ENCODE data around the gene NR3C2. TPM values are rescaled to one million over a fixed set of nuclear protein-coding genes. Genes with fewer than 3 reads are reported as not detected.

The NR3C2 gene
- total RNA-seq, 1 experiment from 2014 or later, result 1.6 TPM

DNA sequence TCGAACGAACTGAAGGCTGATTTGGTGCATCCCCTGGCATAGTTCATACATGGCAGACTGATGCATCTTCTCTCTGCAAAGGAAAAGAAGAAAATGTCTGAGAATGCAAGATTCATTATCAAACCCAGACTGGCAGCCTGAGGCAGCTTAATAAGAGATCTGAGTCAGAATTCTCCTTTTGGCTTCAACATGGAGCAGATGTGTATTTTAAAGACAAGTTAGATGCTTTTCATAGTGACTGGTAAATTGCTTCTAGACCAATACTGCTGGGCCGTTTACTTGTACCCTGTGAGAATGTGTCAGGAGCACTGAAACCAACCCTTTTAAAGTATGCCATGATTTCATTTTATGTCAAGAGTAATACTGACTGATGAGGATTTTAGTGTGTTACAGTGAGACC lies 322.0 kb downstream of the NR3C2 start:
- Histone ChIP-seq H3K27me3 (ENCODE audit: low read length) (no peaks in the 10 kb centered on the region; the same call in none of the 2 replicates), H3K27ac (ENCODE audit: low read length) (no peak overlapping the region), H4K20me1 (ENCODE audit: insufficient read depth, low read depth, low read length) (no peaks in the 10 kb centered on the region), H3K36me3 (ENCODE audit: insufficient read depth, low read length) (no peaks in the 10 kb centered on the region), H2AFZ (ENCODE audit: low read length) (no peak overlapping the region), H3K4me1 (ENCODE audit: low read length) (peaks cover 10% of the 10 kb centered on the region), H3K9me3 (ENCODE audit: low read length) (no peaks in the 10 kb centered on the region), H3K79me2 (ENCODE audit: low read length) (no peaks in the 10 kb centered on the region), H3K9me2 (replicated peaks; ENCODE audit: insufficient read depth, low read length) (no peaks in the 10 kb centered on the region), H3K4me2 (ENCODE audit: low read depth, low read length, poor library complexity, severe bottlenecking) (no peak overlapping the region), H3K4me3 (ENCODE audit: low read length) (no peak overlapping the region), H3K9ac (ENCODE audit: low read length) (no peak overlapping the region)
- no peak for DNase-seq

DNA sequence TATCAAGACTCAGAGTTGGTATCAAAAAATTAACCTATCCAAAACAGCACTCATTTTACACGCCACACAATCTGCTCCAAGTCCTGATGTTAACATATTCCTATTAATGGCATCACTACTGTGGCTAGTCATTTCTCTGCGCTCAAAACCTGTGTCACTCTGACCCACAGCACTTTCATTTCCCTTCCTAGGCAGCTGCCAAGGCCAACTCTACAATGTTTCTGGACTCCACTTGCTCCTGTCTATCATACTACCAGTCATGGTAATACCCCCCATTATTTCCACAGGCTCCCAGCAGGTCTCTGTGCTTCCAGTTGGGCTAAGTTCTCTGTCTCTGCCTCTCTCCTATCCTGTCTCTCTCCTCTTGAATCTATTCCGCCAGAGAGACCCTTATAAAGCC lies 323.6 kb downstream of the NR3C2 start:
- H3K27ac ChIP-seq (ENCODE audit: low read length), result no peak overlapping the region
- H3K27me3 ChIP-seq (ENCODE audit: low read length), result no peaks in the 10 kb centered on the region; the same call in 1 of the 2 replicates

DNA sequence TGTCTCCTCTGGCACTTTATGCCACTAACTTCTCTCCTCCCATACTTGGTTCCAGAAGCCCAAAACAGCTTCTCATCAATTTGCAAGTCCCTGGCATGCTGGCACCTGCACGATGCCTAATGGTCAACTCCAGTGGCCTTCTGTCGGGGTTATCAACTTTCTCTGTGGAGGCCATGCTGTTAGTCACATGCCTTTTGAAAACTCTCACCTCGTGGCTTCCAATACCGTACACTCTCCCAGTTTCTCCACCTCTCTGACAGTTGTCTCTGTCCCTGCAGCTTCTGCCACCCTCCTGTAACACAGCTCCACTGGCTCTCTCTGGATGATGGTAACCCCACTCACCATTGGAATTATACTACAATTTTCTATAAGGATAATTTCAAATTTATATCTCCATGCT lies 324.0 kb downstream of the NR3C2 start:
- no peaks in the 10 kb centered on the region for H3K36me3 ChIP-seq (ENCODE audit: insufficient read depth, low read length)
- H3K9ac ChIP-seq (ENCODE audit: low read length), result no peak overlapping the region
- H3K27ac ChIP-seq (ENCODE audit: low read length), result no peak overlapping the region
- H3K4me2 ChIP-seq (ENCODE audit: low read depth, low read length, poor library complexity, severe bottlenecking), result no peak overlapping the region
- H4K20me1 ChIP-seq (ENCODE audit: insufficient read depth, low read depth, low read length), result no peaks in the 10 kb centered on the region
- peaks cover 10% of the 10 kb centered on the region for H3K4me1 ChIP-seq (ENCODE audit: low read length)
- H3K27me3 ChIP-seq (ENCODE audit: low read length), result no peaks in the 10 kb centered on the region; the same call in 1 of the 2 replicates
- H3K79me2 ChIP-seq (ENCODE audit: low read length), result no peaks in the 10 kb centered on the region
- H2AFZ ChIP-seq (ENCODE audit: low read length), result no peak overlapping the region
- no peak overlapping the region for H3K4me3 ChIP-seq (ENCODE audit: low read length)
- H3K9me2 ChIP-seq (replicated peaks; ENCODE audit: insufficient read depth, low read length), result no peaks in the 10 kb centered on the region
- no peaks in the 10 kb centered on the region for H3K9me3 ChIP-seq (ENCODE audit: low read length)
- no peak for DNase-seq

More for the DNA sequence above, 323.6 kb downstream of the NR3C2 start:
- Histone ChIP-seq H3K9me2 (replicated peaks; ENCODE audit: insufficient read depth, low read length) (no peaks in the 10 kb centered on the region), H3K4me1 (ENCODE audit: low read length) (peaks cover 10% of the 10 kb centered on the region), H2AFZ (ENCODE audit: low read length) (no peak overlapping the region), H3K9ac (ENCODE audit: low read length) (no peak overlapping the region), H3K4me2 (ENCODE audit: low read depth, low read length, poor library complexity, severe bottlenecking) (no peak overlapping the region), H3K4me3 (ENCODE audit: low read length) (no peak overlapping the region), H3K9me3 (ENCODE audit: low read length) (no peaks in the 10 kb centered on the region), H4K20me1 (ENCODE audit: insufficient read depth, low read depth, low read length) (no peaks in the 10 kb centered on the region), H3K79me2 (ENCODE audit: low read length) (no peaks in the 10 kb centered on the region), H3K36me3 (ENCODE audit: insufficient read depth, low read length) (no peaks in the 10 kb centered on the region)
- DNase-seq, result peak; percentile 48

DNA sequence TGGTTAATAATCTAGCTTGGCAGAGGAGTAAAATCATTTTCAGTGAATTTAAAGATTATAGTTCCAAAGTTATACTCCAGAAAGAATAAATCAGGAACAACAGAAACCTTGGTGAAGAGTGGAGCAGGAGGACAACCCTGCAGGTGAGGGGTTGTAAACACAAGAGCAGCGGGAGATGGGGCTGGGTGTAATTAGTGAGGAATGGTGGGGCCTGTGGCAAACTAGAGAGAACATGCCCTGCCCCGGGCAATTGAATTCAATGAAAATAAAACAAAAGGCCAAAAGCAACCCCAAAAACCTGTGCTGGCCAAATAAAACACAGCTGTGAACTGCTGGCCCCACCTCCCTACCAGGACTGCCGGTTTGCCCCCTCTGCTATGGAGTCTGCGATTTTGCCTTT lies 325.2 kb downstream of the NR3C2 start:
- Histone ChIP-seq H4K20me1 (ENCODE audit: insufficient read depth, low read depth, low read length) (no peaks in the 10 kb centered on the region), H3K27ac (ENCODE audit: low read length) (no peak overlapping the region), H3K9me3 (ENCODE audit: low read length) (no peaks in the 10 kb centered on the region), H3K79me2 (ENCODE audit: low read length) (no peaks in the 10 kb centered on the region), H3K4me1 (ENCODE audit: low read length) (peaks cover 10% of the 10 kb centered on the region), H3K9me2 (replicated peaks; ENCODE audit: insufficient read depth, low read length) (no peaks in the 10 kb centered on the region), H3K36me3 (ENCODE audit: insufficient read depth, low read length) (no peaks in the 10 kb centered on the region), H2AFZ (ENCODE audit: low read length) (no peak overlapping the region), H3K27me3 (ENCODE audit: low read length) (no peaks in the 10 kb centered on the region; the same call in 1 of the 2 replicates), H3K4me2 (ENCODE audit: low read depth, low read length, poor library complexity, severe bottlenecking) (no peak overlapping the region), H3K9ac (ENCODE audit: low read length) (no peak overlapping the region), H3K4me3 (ENCODE audit: low read length) (no peak overlapping the region)
- no peak for DNase-seq

DNA sequence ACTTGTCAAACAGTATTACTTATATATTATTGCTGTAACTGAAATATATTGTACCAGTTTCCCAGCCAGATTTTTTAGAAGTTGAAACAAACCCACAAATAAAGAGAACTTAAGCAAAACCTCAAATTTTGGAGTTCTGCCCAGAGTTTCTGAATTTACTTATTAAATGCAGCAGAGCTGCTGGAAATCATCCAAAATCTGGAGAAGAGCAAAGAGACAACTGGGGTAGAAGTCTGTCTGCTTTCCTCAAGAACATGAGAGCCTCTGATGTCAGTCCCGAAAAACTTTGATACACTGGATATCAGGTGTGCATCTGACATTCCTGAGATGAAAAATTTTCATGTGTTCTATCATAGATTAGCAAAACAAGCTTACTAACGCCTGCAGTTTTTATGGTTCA lies 325.9 kb downstream of the NR3C2 start:
- Histone ChIP-seq H3K4me3 (ENCODE audit: low read length) (no peak overlapping the region), H3K27me3 (ENCODE audit: low read length) (no peaks in the 10 kb centered on the region; the same call in 1 of the 2 replicates), H3K27ac (ENCODE audit: low read length) (no peak overlapping the region), H3K9me2 (replicated peaks; ENCODE audit: insufficient read depth, low read length) (no peaks in the 10 kb centered on the region), H2AFZ (ENCODE audit: low read length) (no peak overlapping the region), H3K79me2 (ENCODE audit: low read length) (no peaks in the 10 kb centered on the region), H3K4me1 (ENCODE audit: low read length) (peaks cover 10% of the 10 kb centered on the region), H3K9me3 (ENCODE audit: low read length) (no peaks in the 10 kb centered on the region), H3K36me3 (ENCODE audit: insufficient read depth, low read length) (no peaks in the 10 kb centered on the region), H4K20me1 (ENCODE audit: insufficient read depth, low read depth, low read length) (no peaks in the 10 kb centered on the region), H3K4me2 (ENCODE audit: low read depth, low read length, poor library complexity, severe bottlenecking) (no peak overlapping the region), H3K9ac (ENCODE audit: low read length) (no peak overlapping the region)
- peak; percentile 53 for DNase-seq

DNA sequence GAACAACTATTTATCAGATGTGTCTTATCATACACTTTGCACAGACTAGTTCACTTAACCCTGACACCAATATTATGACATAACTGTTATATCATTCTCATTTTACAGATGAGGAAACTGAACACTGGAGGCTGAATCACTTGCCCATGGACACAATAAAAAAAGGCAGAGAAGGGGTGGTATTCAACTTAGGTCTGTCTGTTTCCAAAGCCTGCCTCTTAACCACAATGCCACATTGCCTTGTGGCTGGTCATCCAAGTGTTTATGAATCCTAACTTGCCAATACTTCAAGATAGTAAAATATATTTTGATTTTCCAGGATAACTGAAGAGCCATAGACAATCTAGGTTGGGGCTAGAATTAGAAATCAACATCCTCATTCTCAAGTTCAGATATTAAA lies 327.8 kb downstream of the NR3C2 start:
- no peak overlapping the region for H3K4me2 ChIP-seq (ENCODE audit: low read depth, low read length, poor library complexity, severe bottlenecking)
- H2AFZ ChIP-seq (ENCODE audit: low read length), result no peak overlapping the region
- H3K9me3 ChIP-seq (ENCODE audit: low read length), result no peaks in the 10 kb centered on the region
- DNase-seq, result no peak
- H3K36me3 ChIP-seq (ENCODE audit: insufficient read depth, low read length), result no peaks in the 10 kb centered on the region
- H4K20me1 ChIP-seq (ENCODE audit: insufficient read depth, low read depth, low read length), result no peaks in the 10 kb centered on the region
- peaks cover 10% of the 10 kb centered on the region for H3K4me1 ChIP-seq (ENCODE audit: low read length)
- no peak overlapping the region for H3K4me3 ChIP-seq (ENCODE audit: low read length)
- H3K9ac ChIP-seq (ENCODE audit: low read length), result no peak overlapping the region
- H3K27ac ChIP-seq (ENCODE audit: low read length), result no peak overlapping the region
- no peaks in the 10 kb centered on the region for H3K79me2 ChIP-seq (ENCODE audit: low read length)
- no peaks in the 10 kb centered on the region for H3K9me2 ChIP-seq (replicated peaks; ENCODE audit: insufficient read depth, low read length)
- H3K27me3 ChIP-seq (ENCODE audit: low read length), result no peaks in the 10 kb centered on the region; the same call in 1 of the 2 replicates

DNA sequence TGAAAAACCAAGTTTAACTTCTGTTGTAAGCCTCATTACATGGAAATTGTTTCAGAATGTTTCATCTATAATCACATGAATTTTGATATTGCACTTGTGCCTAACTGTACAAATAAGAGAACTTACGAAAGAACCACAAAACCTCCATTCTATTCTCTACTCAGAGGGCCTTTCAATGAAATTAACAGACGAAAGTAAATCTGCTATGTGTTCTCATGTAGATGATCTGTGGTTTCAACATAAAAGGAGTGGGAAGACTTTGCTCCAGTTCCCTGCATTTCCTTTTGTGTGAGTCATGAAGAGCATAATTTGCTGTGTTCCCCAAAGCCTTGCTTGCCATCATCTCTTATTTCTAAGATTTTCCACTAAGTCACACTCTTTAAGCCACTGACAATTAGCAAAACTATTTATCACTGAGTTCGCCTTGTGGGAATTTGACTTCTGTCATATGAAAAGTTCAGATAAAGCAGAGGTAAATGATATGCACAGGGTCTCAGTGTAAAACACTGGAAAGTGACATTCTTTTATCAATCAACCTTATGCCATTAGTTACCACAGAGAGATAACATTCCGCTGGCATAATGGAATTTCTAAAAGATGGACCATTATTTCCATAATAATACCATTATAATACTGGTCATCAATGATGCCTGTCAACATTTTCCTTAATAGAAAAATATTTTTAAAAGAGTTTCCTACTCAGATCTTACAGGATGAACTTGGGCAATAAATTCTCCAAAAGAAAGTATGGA lies 329.8 kb downstream of the NR3C2 start:
- Histone ChIP-seq H3K4me1 (ENCODE audit: low read length) (peaks cover 7% of the 10 kb centered on the region), H3K9ac (ENCODE audit: low read length) (no peak overlapping the region), H3K9me2 (replicated peaks; ENCODE audit: insufficient read depth, low read length) (no peaks in the 10 kb centered on the region), H3K4me3 (ENCODE audit: low read length) (no peak overlapping the region), H4K20me1 (ENCODE audit: insufficient read depth, low read depth, low read length) (no peaks in the 10 kb centered on the region), H3K79me2 (ENCODE audit: low read length) (no peaks in the 10 kb centered on the region), H2AFZ (ENCODE audit: low read length) (no peak overlapping the region), H3K36me3 (ENCODE audit: insufficient read depth, low read length) (no peaks in the 10 kb centered on the region), H3K9me3 (ENCODE audit: low read length) (no peaks in the 10 kb centered on the region), H3K27me3 (ENCODE audit: low read length) (no peaks in the 10 kb centered on the region; the same call in 1 of the 2 replicates), H3K4me2 (ENCODE audit: low read depth, low read length, poor library complexity, severe bottlenecking) (no peak overlapping the region), H3K27ac (ENCODE audit: low read length) (no peak overlapping the region)
- DNase-seq, result no peak

DNA sequence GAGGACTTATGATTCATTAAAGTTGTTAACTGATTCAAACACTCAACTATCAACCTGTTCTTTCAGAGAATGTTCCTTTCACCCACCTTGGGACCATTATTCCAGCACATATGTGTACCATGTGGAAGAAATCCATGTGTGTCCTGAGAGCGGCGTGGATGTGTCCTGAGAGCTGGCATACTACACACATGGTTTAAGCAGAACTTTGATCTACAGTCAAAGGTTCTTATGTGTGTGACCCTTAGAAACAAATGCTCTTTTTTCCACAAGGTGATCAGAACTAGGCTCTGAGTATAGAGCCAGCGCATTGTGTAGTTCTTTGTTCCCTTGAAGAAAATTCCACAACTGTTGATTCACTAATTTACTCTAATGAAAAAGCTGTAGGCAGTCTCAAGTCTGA lies 332.0 kb downstream of the NR3C2 start:
- H3K27ac ChIP-seq (ENCODE audit: low read length), result no peak overlapping the region
- H3K9me2 ChIP-seq (replicated peaks; ENCODE audit: insufficient read depth, low read length), result no peaks in the 10 kb centered on the region
- H3K27me3 ChIP-seq (ENCODE audit: low read length), result no peaks in the 10 kb centered on the region; the same call in 1 of the 2 replicates
- no peaks in the 10 kb centered on the region for H3K9me3 ChIP-seq (ENCODE audit: low read length)
- H4K20me1 ChIP-seq (ENCODE audit: insufficient read depth, low read depth, low read length), result no peaks in the 10 kb centered on the region
- H2AFZ ChIP-seq (ENCODE audit: low read length), result no peak overlapping the region
- no peaks in the 10 kb centered on the region for H3K36me3 ChIP-seq (ENCODE audit: insufficient read depth, low read length)
- no peaks in the 10 kb centered on the region for H3K79me2 ChIP-seq (ENCODE audit: low read length)
- no peaks in the 10 kb centered on the region for H3K4me1 ChIP-seq (ENCODE audit: low read length)
- H3K9ac ChIP-seq (ENCODE audit: low read length), result no peak overlapping the region
- no peak overlapping the region for H3K4me3 ChIP-seq (ENCODE audit: low read length)
- no peak for DNase-seq
- H3K4me2 ChIP-seq (ENCODE audit: low read depth, low read length, poor library complexity, severe bottlenecking), result no peak overlapping the region
